Endodermal cell (in vitro differentiated cells): Measurements from ENCODE around the gene GRPR. TPM values are rescaled to one million over a fixed set of nuclear protein-coding genes. Genes with fewer than 3 reads are reported as not detected.

Experiments used
- DNase-seq: peaks from one replicate; pipeline ENCODE4 v3.0.0-alpha.2; 2017
- H3K27ac ChIP-seq: 2 replicates; pipeline ENCODE4 v1.5.1; 2013; ENCODE audit warnings: mild to moderate bottlenecking, low read depth, low read length, moderate library complexity
- H3K27me3 ChIP-seq: 2 replicates; pipeline ENCODE4 v1.6.1; 2013; ENCODE audit warnings: mild to moderate bottlenecking, low read length, moderate library complexity; ENCODE audit not compliant: insufficient read depth, control insufficient read depth, poor library complexity, severe bottlenecking
- H3K36me3 ChIP-seq: 2 replicates; pipeline ENCODE4 v1.7.0; 2013; ENCODE audit warnings: mild to moderate bottlenecking, low read length, moderate library complexity; ENCODE audit not compliant: control insufficient read depth, insufficient read depth
- H3K4me1 ChIP-seq: one replicate; pipeline ENCODE4 v1.7.0; 2013; ENCODE audit warnings: low read length; ENCODE audit not compliant: control insufficient read depth, insufficient read depth
- H3K4me3 ChIP-seq: 2 replicates; pipeline ENCODE4 v1.5.1; 2013; ENCODE audit warnings: mild to moderate bottlenecking, low read length, moderate library complexity
- H3K9ac ChIP-seq: 2 replicates; pipeline ENCODE4 v1.6.1; 2013; ENCODE audit warnings: mild to moderate bottlenecking, low read length, moderate library complexity; ENCODE audit not compliant: poor library complexity, severe bottlenecking; ENCODE audit errors: extremely low read depth
- H3K9me3 ChIP-seq: 2 replicates; pipeline ENCODE4 v1.6.1; 2013; ENCODE audit warnings: mild to moderate bottlenecking, low read length, moderate library complexity; ENCODE audit not compliant: control insufficient read depth
- H3K27ac Mint-ChIP-seq: 2 replicates; pipeline ENCODE4 v1.8.0; 2020; ENCODE audit warnings: mixed read lengths
- H3K27me3 Mint-ChIP-seq: 2 replicates; pipeline ENCODE4 v1.8.0; 2021; ENCODE audit warnings: mild to moderate bottlenecking, mixed read lengths; ENCODE audit not compliant: insufficient read depth
- H3K36me3 Mint-ChIP-seq: 2 replicates; pipeline ENCODE4 v1.8.0; 2020; ENCODE audit warnings: low read depth, mixed read lengths
- H3K4me1 Mint-ChIP-seq: 2 replicates; pipeline ENCODE4 v1.8.0; 2020; ENCODE audit warnings: mixed read lengths
- H3K4me3 Mint-ChIP-seq: 2 replicates; pipeline ENCODE4 v1.8.0; 2020; ENCODE audit warnings: mild to moderate bottlenecking, moderate library complexity, mixed read lengths
- H3K9me3 Mint-ChIP-seq: 2 replicates; pipeline ENCODE4 v1.8.0; 2020; ENCODE audit warnings: mild to moderate bottlenecking, mixed read lengths
- WGBS, 2 experiments: methylation state at CpG; one replicate each; pipeline versions ENCODE4 v1.1.5 to v1.1.7; 2013; ENCODE audit warnings: missing lambda C conversion rate in 2 of 2, mixed read lengths in 1 of 2; ENCODE audit not compliant: insufficient coverage in 1 of 2, insufficient read length in 1 of 2; 5-methylcytosine and 5-hydroxymethylcytosine counted together
- total RNA-seq, 2 donors: library from RNA; stranded (reverse); fragmentation: NEBNext Ultra II Directional in 1 of 2; extraction: Animal tissue kit (Norgen Biotek cat#: 25700) in 1 of 2; gene quantifications; 2 replicates in 1 of 2; 3 replicates in 1 of 2; pipeline ENCODE4 v1.2.1, GENCODE V29; 2021
- TF ChIP-seq, protein P1 (sequence below): fragments of 200-600 bp; sonication (generic); conservative IDR thresholded peaks from 2 replicates; pipeline ENCODE4 v1.5.0; 2021; ENCODE audit warnings: antibody characterized with exemption, mild to moderate bottlenecking

Gene GRPR
- total RNA-seq, 2 donors from 2014 or later = 20.8 to 63.1 TPM

DNA sequence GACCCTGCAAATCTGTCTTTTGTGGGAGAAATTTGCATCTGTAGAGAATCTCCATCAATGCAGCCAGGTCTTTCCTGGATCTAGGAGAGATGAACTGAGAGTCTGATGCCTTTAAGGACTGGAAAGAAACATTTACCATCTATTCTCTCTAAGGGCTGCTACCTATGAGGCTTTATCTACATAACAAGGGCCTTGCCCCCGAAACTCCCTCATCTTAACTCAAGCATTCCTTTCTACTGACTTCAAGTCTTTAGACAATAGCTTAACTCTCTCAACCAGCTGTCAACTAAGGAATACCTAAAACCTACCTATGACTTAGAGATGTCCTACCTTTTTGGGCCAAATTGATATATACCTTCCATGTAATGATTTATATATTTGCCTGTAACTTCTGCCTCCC lies 76.0 kb downstream of the GRPR start:
- Histone ChIP-seq H3K9me3 (no peaks in the 10 kb centered on the region), H3K9ac (no peak overlapping the region), H3K36me3 (no peaks in the 10 kb centered on the region), H3K27me3 (no peaks in the 10 kb centered on the region), H3K27ac (no peak overlapping the region), H3K4me3 (no peak overlapping the region), H3K4me1 (no peaks in the 10 kb centered on the region)
- Mint-ChIP-seq H3K27ac (peak overlapping the region; percentile 11), H3K36me3 (peaks cover 3% of the 10 kb centered on the region), H3K4me1 (peaks cover 34% of the 10 kb centered on the region), H3K27me3 (no peaks in the 10 kb centered on the region), H3K9me3 (peaks cover 6% of the 10 kb centered on the region), H3K4me3 (no peak overlapping the region)
- DNase-seq = peak; percentile 45
- 17 to 71% methylated on average over 1 of the region's 1 CpG for WGBS, 2 experiments
- TF ChIP-seq, protein P1, sequence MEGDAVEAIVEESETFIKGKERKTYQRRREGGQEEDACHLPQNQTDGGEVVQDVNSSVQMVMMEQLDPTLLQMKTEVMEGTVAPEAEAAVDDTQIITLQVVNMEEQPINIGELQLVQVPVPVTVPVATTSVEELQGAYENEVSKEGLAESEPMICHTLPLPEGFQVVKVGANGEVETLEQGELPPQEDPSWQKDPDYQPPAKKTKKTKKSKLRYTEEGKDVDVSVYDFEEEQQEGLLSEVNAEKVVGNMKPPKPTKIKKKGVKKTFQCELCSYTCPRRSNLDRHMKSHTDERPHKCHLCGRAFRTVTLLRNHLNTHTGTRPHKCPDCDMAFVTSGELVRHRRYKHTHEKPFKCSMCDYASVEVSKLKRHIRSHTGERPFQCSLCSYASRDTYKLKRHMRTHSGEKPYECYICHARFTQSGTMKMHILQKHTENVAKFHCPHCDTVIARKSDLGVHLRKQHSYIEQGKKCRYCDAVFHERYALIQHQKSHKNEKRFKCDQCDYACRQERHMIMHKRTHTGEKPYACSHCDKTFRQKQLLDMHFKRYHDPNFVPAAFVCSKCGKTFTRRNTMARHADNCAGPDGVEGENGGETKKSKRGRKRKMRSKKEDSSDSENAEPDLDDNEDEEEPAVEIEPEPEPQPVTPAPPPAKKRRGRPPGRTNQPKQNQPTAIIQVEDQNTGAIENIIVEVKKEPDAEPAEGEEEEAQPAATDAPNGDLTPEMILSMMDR = no peak

DNA sequence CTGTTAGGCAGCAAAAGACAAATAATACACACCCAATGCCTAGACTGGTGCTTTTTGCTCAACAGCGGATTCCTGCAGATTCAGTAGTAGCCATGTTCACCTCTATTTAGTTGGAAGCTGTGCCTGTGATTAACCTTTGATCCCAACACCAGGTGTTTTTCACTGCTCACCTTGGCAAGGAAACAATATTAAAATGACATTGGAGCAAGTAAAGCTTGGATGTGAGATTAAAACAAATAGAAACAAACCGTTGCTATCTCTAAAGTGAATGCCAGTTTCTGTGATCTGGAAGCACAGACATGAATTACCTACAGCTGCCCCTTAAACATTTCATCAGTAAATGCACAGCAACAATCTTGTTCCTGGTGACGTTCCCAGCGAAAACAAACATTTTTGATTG lies 79.6 kb downstream of the GRPR start:
- H3K27me3 ChIP-seq = no peaks in the 10 kb centered on the region
- H3K36me3 Mint-ChIP-seq = peaks cover 3% of the 10 kb centered on the region
- peaks cover 6% of the 10 kb centered on the region for H3K9me3 Mint-ChIP-seq
- DNase-seq = no peak
- 94 to 100% methylated on average over 1 to 4 of the region's 4 CpGs for WGBS, 2 experiments
- TF ChIP-seq, protein P1 = no peak
- no peaks in the 10 kb centered on the region for H3K36me3 ChIP-seq
- H3K9me3 ChIP-seq = no peaks in the 10 kb centered on the region
- H3K4me3 ChIP-seq = no peak overlapping the region
- H3K27me3 Mint-ChIP-seq = no peaks in the 10 kb centered on the region
- no peak overlapping the region for H3K27ac Mint-ChIP-seq
- H3K4me1 ChIP-seq = no peaks in the 10 kb centered on the region
- no peak overlapping the region for H3K4me3 Mint-ChIP-seq
- H3K4me1 Mint-ChIP-seq = peaks cover 36% of the 10 kb centered on the region
- H3K27ac ChIP-seq = no peak overlapping the region
- H3K9ac ChIP-seq = no peak overlapping the region

Other genes with a start within 250 kb of the GRPR start
- under 1 TPM; 0.33 to 0.44 TPM for gene MAGEB17, start 43.9 kb downstream of the GRPR start, total RNA-seq